Spleen (tissue), 7 donors: ENCODE data around the gene PLEKHA3.

Source experiments
- CTCF ChIP-seq, 11 experiments: fragments of 200-600 bp in 7 of 11; fragments of 450-650 bp in 4 of 11; sonication (generic) in 4 of 11; IDR thresholded peaks in 8 of 11; conservative IDR thresholded peaks in 3 of 11; 1 replicate in 7 of 11; 2 replicates in 4 of 11; pipeline versions ENCODE4 v1.4.0 to v1.8.0; 2016 to 2021; ENCODE audit warnings: antibody characterized with exemption in 11 of 11, inconsistent platforms in 4 of 11, mild to moderate bottlenecking in 1 of 11
- POLR2AphosphoS5 ChIP-seq, 3 donors: sonication (generic); formaldehyde crosslinking; IDR thresholded peaks; one replicate each; pipeline ENCODE4 v1.5.1; 2017; ENCODE audit warnings: antibody characterized with exemption in 3 of 3
- donor health status: DM: no; HTN: no; CAD: no; lungs with moderate emphysema.
- donor health status: DM: no; HTN: no; CAD: no.
- donor health status: DM: no; HTN: no; CAD: no.

- TF ChIP-seq CTCF (IDR thresholded peaks at IDR 0.05 in 8 of 11, conservative IDR thresholded peaks at IDR 0.05 in 3 of 11) (no peak), POLR2AphosphoS5 (IDR thresholded peaks at IDR 0.05) (no peak)
Measured at GRCh38 chr2:178526256-178526655, 46.0 kb downstream of the PLEKHA3 start.
